Measurements from ENCODE around the gene P2RX5. TPM values are rescaled to one million over a fixed set of nuclear protein-coding genes. Genes with fewer than 3 reads are reported as not detected.

Gene P2RX5
- total RNA-seq, 2 donors from 2014 or later: 6.3 TPM; not detected in 1

- Histone ChIP-seq H3K36me3 (no peaks in the 10 kb centered on the region), H3K4me3 (no peak overlapping the region), H3K4me1 (replicated peaks) (no peaks in the 10 kb centered on the region), H3K9me3 (no peaks in the 10 kb centered on the region), H3K27ac (no peak overlapping the region), H3K27me3 (replicated peaks; ENCODE audit: insufficient read depth) (no peaks in the 10 kb centered on the region)
- no peak for DNase-seq (ENCODE audit: low spot score)
- intact Hi-C loops (cut with DNase I): loop anchor here (10.0 kb wide), 1 partner anchor 597 kb away; no protein-coding TSS in a partner anchor
- 76% methylated on average over 18 of the region's 19 CpGs for WGBS
- no peak for TF ChIP-seq CTCF (IDR thresholded peaks at IDR 0.05)
- no peak for TF ChIP-seq POLR2A (IDR thresholded peaks at IDR 0.05)
- no peak for TF ChIP-seq POLR2AphosphoS5 (IDR thresholded peaks at IDR 0.05)
Observed at GRCh38 chr17:3641717-3642486, 54.1 kb downstream of the P2RX5 start.

- no peaks in the 10 kb centered on the region for H3K9me3 ChIP-seq
- no peak for DNase-seq (ENCODE audit: low spot score)
- no peak overlapping the region for H3K4me3 ChIP-seq
- no peaks in the 10 kb centered on the region for H3K4me1 ChIP-seq (replicated peaks)
- no peak overlapping the region for H3K27ac ChIP-seq
- H3K27me3 ChIP-seq (replicated peaks; ENCODE audit: insufficient read depth): no peaks in the 10 kb centered on the region
- H3K36me3 ChIP-seq: no peaks in the 10 kb centered on the region
- WGBS: 74% methylated on average over 3 of the region's 3 CpGs
- no peak for TF ChIP-seq POLR2AphosphoS5 (IDR thresholded peaks at IDR 0.05)
- TF ChIP-seq POLR2A (IDR thresholded peaks at IDR 0.05): no peak
- intact Hi-C loops (cut with DNase I): loop anchor here (10.0 kb wide), 1 partner anchor 596 kb away; no protein-coding TSS in a partner anchor
Observed at GRCh38 chr17:3641014-3641413, 54.9 kb downstream of the P2RX5 start.

GRCh38 chr17:3639981-3640596, 55.9 kb downstream of the P2RX5 start:
- TF ChIP-seq CTCF (IDR thresholded peaks at IDR 0.05) (no peak), POLR2A (IDR thresholded peaks at IDR 0.05) (no peak), POLR2AphosphoS5 (IDR thresholded peaks at IDR 0.05) (no peak)
- Histone ChIP-seq H3K27ac (no peak overlapping the region), H3K4me3 (no peak overlapping the region), H3K27me3 (replicated peaks; ENCODE audit: insufficient read depth) (no peaks in the 10 kb centered on the region), H3K9me3 (no peaks in the 10 kb centered on the region), H3K4me1 (replicated peaks) (no peaks in the 10 kb centered on the region), H3K36me3 (no peaks in the 10 kb centered on the region)
- intact Hi-C loops (cut with DNase I): loop anchor here (10.0 kb wide), 1 partner anchor 595 kb away; no protein-coding TSS in a partner anchor
- DNase-seq (ENCODE audit: low spot score): no peak
- WGBS: 68% methylated on average over 7 of the region's 7 CpGs

GRCh38 chr17:3636908-3637373, 59.0 kb downstream of the P2RX5 start:
- no peaks in the 10 kb centered on the region for H3K27me3 ChIP-seq (replicated peaks; ENCODE audit: insufficient read depth)
- 1% methylated on average over 29 of the region's 31 CpGs for WGBS
- TF ChIP-seq CTCF (IDR thresholded peaks at IDR 0.05): no peak
- TF ChIP-seq POLR2AphosphoS5 (IDR thresholded peaks at IDR 0.05): no peak
- no peak for TF ChIP-seq POLR2A (IDR thresholded peaks at IDR 0.05)
- H3K9me3 ChIP-seq: no peaks in the 10 kb centered on the region
- intact Hi-C loops (cut with DNase I): loop anchor here (1.0 kb wide), 1 partner anchor 31 kb away; the partner anchor contains the start of genes EMC6 and TAX1BP3
- peak overlapping the region; percentile 96 to 99 for H3K27ac ChIP-seq
- no peaks in the 10 kb centered on the region for H3K36me3 ChIP-seq
- H3K4me3 ChIP-seq: peak overlapping the region; percentile 97 to 98
- DNase-seq (ENCODE audit: low spot score): no peak
- H3K4me1 ChIP-seq (replicated peaks): no peaks in the 10 kb centered on the region

DNA sequence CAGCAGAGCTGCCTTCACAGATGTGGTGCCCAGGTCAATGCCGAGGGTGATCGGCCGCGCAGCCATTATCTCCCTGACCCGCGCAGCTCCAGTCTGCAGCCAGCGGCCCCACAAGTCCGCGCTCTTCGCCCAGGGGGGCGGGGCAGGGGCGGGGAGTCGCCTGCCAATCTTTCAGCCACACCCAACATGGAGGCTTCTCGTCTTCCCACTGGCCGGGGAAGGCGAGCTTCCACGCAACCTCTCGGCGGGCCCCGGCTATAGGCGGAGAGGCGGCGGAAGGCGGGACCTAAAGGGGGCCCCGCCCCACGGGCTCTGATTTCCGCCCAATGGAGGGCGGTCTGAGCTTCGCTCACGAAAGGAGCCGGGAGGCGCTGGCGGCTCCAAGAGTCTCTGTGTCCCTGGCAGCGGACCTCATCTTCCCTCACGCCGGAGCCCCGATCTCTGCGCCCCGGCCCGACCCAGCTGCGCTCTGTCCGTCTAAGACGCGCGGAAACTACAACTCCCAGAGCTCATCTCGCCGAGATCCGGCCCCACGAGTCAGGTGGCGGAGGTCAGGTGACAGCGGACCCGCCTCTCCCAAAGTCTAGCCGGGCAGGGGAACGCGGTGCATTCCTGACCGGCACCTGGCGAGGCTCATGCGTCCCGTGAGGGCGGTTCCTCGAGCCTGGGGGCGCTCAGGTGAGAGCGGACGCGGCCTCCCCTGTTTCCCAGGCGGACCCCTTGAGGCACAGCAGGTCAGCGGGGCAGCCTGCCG, 59.6 kb downstream of the P2RX5 start, which contains the start of the genes CTNS and SHPK:
TSS of gene CTNS (plus strand) at position 607 of the 754 bp plus-strand sequence. CDS start 3,447 bp downstream, outside the sequence.
TSS of gene SHPK (minus strand) at position 97 of the 754 bp plus-strand sequence. CDS start at position 66, 31 bp downstream.
- Histone ChIP-seq H3K27me3 (replicated peaks; ENCODE audit: insufficient read depth) (no peaks in the 10 kb centered on the region), H3K36me3 (no peaks in the 10 kb centered on the region), H3K9me3 (no peaks in the 10 kb centered on the region), H3K4me1 (replicated peaks) (no peaks in the 10 kb centered on the region), H3K27ac (peak within 1 kb of the TSS; percentile 96 to 99), H3K4me3 (peak within 1 kb of the TSS; percentile 97 to 98)
- TF ChIP-seq POLR2A (IDR thresholded peaks at IDR 0.05) (peak; percentile 91), CTCF (IDR thresholded peaks at IDR 0.05) (no peak), POLR2AphosphoS5 (IDR thresholded peaks at IDR 0.05) (peak; percentile 84)
- WGBS: under 1% methylated on average over 54 of the region's 68 CpGs
- intact Hi-C loops (cut with DNase I): loop anchor here (1.0 kb wide), 1 partner anchor 32 kb away; the partner anchor contains the start of genes EMC6 and TAX1BP3
- DNase-seq (ENCODE audit: low spot score): peak; percentile 97

All from prostate gland (tissue), 2 donors.